H1 (cell line): ENCODE results near the gene ZNF280B. TPM values are rescaled to one million over a fixed set of nuclear protein-coding genes. Genes with fewer than 3 reads are reported as not detected.
"Not testable (repeated sequence)": the region's sequence is repeated elsewhere in the genome, so short reads cannot be mapped to it uniquely, and the experiment has no call there.

Experiments
- CTCF ChIA-PET: fragments of 300-600 bp; sonication (Branson Sonifier 250); formaldehyde crosslinking; loops from one replicate; lab custom pipeline; 2021; ENCODE audit not compliant: partially characterized antibody; lab: Charles Lee
- POLR2A ChIA-PET: fragments of 300-600 bp; sonication (Branson Sonifier 250); formaldehyde crosslinking; loops from one replicate; lab custom pipeline; 2021; ENCODE audit warnings: inconsistent platforms; ENCODE audit not compliant: partially characterized antibody; lab: Charles Lee
- DNase-seq, 2 experiments: peaks; one replicate each; pipeline versions ENCODE4 v3.0.0 to v3.0.0-alpha.2; 2010 to 2022; ENCODE audit warnings: low spot score in 2 of 2, low read depth in 1 of 2, mixed read lengths in 1 of 2
- FAIRE-seq: peaks from 2 replicates; lab custom pipeline; 2011; peaks lifted over from hg19 to GRCh38; lab: Jason Lieb, UNC
- H2AFZ ChIP-seq: 2 replicates; pipeline ENCODE4 v1.8.1; 2012; ENCODE audit warnings: low read length, inconsistent platforms
- H2AK5ac ChIP-seq: 2 replicates; pipeline ENCODE4 v1.6.1; 2013; ENCODE audit warnings: low read depth, low read length
- H2BK120ac ChIP-seq: replicated peaks from 2 replicates; pipeline ENCODE3; 2013; ENCODE audit warnings: low read depth, low read length, inconsistent platforms
- H2BK12ac ChIP-seq: 2 replicates; pipeline ENCODE4 v1.6.1; 2013; ENCODE audit warnings: low read depth, low read length
- H2BK15ac ChIP-seq: 2 replicates; pipeline ENCODE4 v1.6.1; 2013; ENCODE audit warnings: low read length
- H2BK20ac ChIP-seq: 2 replicates; pipeline ENCODE4 v1.6.1; 2013; ENCODE audit warnings: low read length
- H2BK5ac ChIP-seq: 2 replicates; pipeline ENCODE4 v1.6.1; 2013; ENCODE audit warnings: low read depth, low read length
- H3K14ac ChIP-seq: 2 replicates; pipeline ENCODE4 v1.6.1; 2013; ENCODE audit warnings: inconsistent platforms; ENCODE audit not compliant: insufficient read length
- H3K18ac ChIP-seq: 2 replicates; pipeline ENCODE4 v1.6.1; 2013; ENCODE audit warnings: low read length; ENCODE audit errors: extremely low read depth
- H3K23ac ChIP-seq: 2 replicates; pipeline ENCODE4 v1.6.1; 2013; ENCODE audit warnings: inconsistent platforms; ENCODE audit not compliant: insufficient read length
- H3K23me2 ChIP-seq: 2 replicates; pipeline ENCODE4 v1.6.1; 2013; ENCODE audit warnings: low read depth, low read length
- H3K27ac ChIP-seq: 2 replicates; pipeline ENCODE4 v1.6.1; 2011; ENCODE audit warnings: low read depth, low read length, inconsistent platforms
- H3K27me3 ChIP-seq, 4 experiments: replicated peaks in 1 of 4; 1 replicate in 1 of 4; 2 replicates in 3 of 4; pipeline versions ENCODE4 v1.6.1 to v1.8.1; 2011 to 2013; ENCODE audit warnings: low read length in 3 of 4, mild to moderate bottlenecking in 3 of 4, inconsistent platforms in 2 of 4, mixed read lengths in 2 of 4, moderate library complexity in 1 of 4; ENCODE audit not compliant: control insufficient read depth in 3 of 4, insufficient read depth in 3 of 4; ENCODE audit errors: extremely low read depth in 1 of 4
- H3K36me3 ChIP-seq, 4 experiments: 2 replicates each; pipeline versions ENCODE4 v1.6.1 to v1.8.1; 2011 to 2013; ENCODE audit warnings: mild to moderate bottlenecking in 4 of 4, low read length in 3 of 4, moderate library complexity in 2 of 4, control low read depth in 1 of 4, inconsistent platforms in 1 of 4; ENCODE audit not compliant: insufficient read depth in 4 of 4, control insufficient read depth in 2 of 4
- H3K4ac ChIP-seq: replicated peaks from 2 replicates; pipeline ENCODE3; 2013; ENCODE audit warnings: low read length, low read depth, mixed read lengths, inconsistent platforms; ENCODE audit not compliant: insufficient read length
- H3K4me1 ChIP-seq, 4 experiments: replicated peaks in 1 of 4; 1 replicate in 1 of 4; 2 replicates in 3 of 4; pipeline versions ENCODE4 v1.6.1 to v1.8.1; 2011 to 2013; ENCODE audit warnings: low read length in 3 of 4, inconsistent platforms in 2 of 4, mixed read lengths in 1 of 4; ENCODE audit not compliant: insufficient read depth in 4 of 4, control insufficient read depth in 3 of 4
- H3K4me2 ChIP-seq, 2 experiments: 2 replicates each; pipeline versions ENCODE4 v1.6.1 to v1.8.1; 2011 to 2013; ENCODE audit warnings: low read depth in 2 of 2, low read length in 2 of 2, control low read depth in 1 of 2, inconsistent platforms in 1 of 2, mild to moderate bottlenecking in 1 of 2; ENCODE audit not compliant: insufficient read depth in 1 of 2
- H3K4me3 ChIP-seq, 4 experiments: fragments of 200-600, 300-600 bp in 1 of 4; sonication (generic), shearing (Covaris generic), sonication (Bioruptor Twin) in 1 of 4; 2 replicates each; pipeline versions ENCODE4 v1.5.1 to v1.8.1; 2011 to 2016; ENCODE audit warnings: low read length in 4 of 4, low read depth in 3 of 4, control low read depth in 2 of 4, inconsistent platforms in 2 of 4, mild to moderate bottlenecking in 2 of 4, mixed read lengths in 1 of 4, moderate library complexity in 1 of 4; ENCODE audit not compliant: insufficient read depth in 2 of 4; ENCODE audit errors: extremely low read depth in 1 of 4
- H3K56ac ChIP-seq: replicated peaks from 2 replicates; pipeline ENCODE3; 2013; ENCODE audit warnings: low read depth, mild to moderate bottlenecking, mixed read lengths, low read length, inconsistent platforms; ENCODE audit not compliant: insufficient read length
- H3K79me1 ChIP-seq: 2 replicates; pipeline ENCODE4 v1.6.1; 2013; ENCODE audit warnings: low read depth, low read length, control low read depth
- H3K79me2 ChIP-seq, 2 experiments: 2 replicates each; pipeline versions ENCODE4 v1.6.1 to v1.8.1; 2012 to 2013; ENCODE audit warnings: low read length in 2 of 2, mild to moderate bottlenecking in 2 of 2, inconsistent platforms in 1 of 2; ENCODE audit not compliant: insufficient read depth in 2 of 2, control insufficient read depth in 1 of 2
- H3K9ac ChIP-seq, 4 experiments: replicated peaks in 1 of 4; 1 replicate in 1 of 4; 2 replicates in 3 of 4; pipeline versions ENCODE4 v1.6.1 to v1.8.1; 2011 to 2013; ENCODE audit warnings: low read depth in 3 of 4, low read length in 3 of 4, control low read depth in 2 of 4, mild to moderate bottlenecking in 2 of 4, moderate library complexity in 2 of 4, inconsistent platforms in 1 of 4; ENCODE audit errors: extremely low read depth in 1 of 4
- H3K9me3 ChIP-seq, 2 experiments: 2 replicates each; pipeline versions ENCODE4 v1.6.1 to v1.8.1; 2012 to 2013; ENCODE audit warnings: mild to moderate bottlenecking in 2 of 2, moderate library complexity in 2 of 2, control low read depth in 1 of 2, inconsistent platforms in 1 of 2, low read depth in 1 of 2, low read length in 1 of 2, mixed read lengths in 1 of 2; ENCODE audit not compliant: insufficient read depth in 2 of 2
- H4K20me1 ChIP-seq, 2 experiments: replicated peaks in 1 of 2; 2 replicates each; pipeline versions ENCODE3 to v1.8.1; 2011 to 2013; ENCODE audit warnings: inconsistent platforms in 2 of 2, low read length in 2 of 2, mild to moderate bottlenecking in 1 of 2; ENCODE audit not compliant: insufficient read depth in 2 of 2, control insufficient read depth in 1 of 2
- H4K5ac ChIP-seq: 2 replicates; pipeline ENCODE4 v1.6.1; 2013; ENCODE audit warnings: low read length, low read depth, mixed read lengths, inconsistent platforms; ENCODE audit not compliant: insufficient read length
- H4K8ac ChIP-seq: 2 replicates; pipeline ENCODE4 v1.8.0; 2013; ENCODE audit warnings: mild to moderate bottlenecking, moderate library complexity, low read length, inconsistent platforms; ENCODE audit not compliant: insufficient read depth; ENCODE audit errors: extremely low read depth
- H4K91ac ChIP-seq: replicated peaks from 2 replicates; pipeline ENCODE3; 2013; ENCODE audit warnings: low read length, mixed read lengths, inconsistent platforms; ENCODE audit not compliant: insufficient read length
- WGBS, 2 experiments: shearing (Covaris generic) in 1 of 2; methylation state at CpG; one replicate each; pipeline versions ENCODE4 v1.1.6 to v1.1.7; 2013 to 2015; ENCODE audit warnings: low lambda C conversion rate in 2 of 2, mixed read lengths in 2 of 2, inconsistent platforms in 1 of 2, low coverage in 1 of 2, missing lambda C conversion rate in 1 of 2; ENCODE audit not compliant: insufficient replicate concordance in 2 of 2, insufficient coverage in 1 of 2, insufficient read length in 1 of 2; ENCODE audit errors: extremely low coverage in 1 of 2, missing lambda C conversion rate in 1 of 2; 5-methylcytosine and 5-hydroxymethylcytosine counted together
- polyA plus RNA-seq, 7 experiments: library from polyadenylated mRNA; depleted of rRNA in 3 of 7; stranded (reverse) in 5 of 7; unstranded in 2 of 7; fragments of >200 nt in 5 of 7; fragments of 200-250 nt in 2 of 7; gene quantifications; 1 replicate in 5 of 7; 2 replicates in 1 of 7; 4 replicates in 1 of 7; pipeline versions ENCODE4 v1.2.1 to v1.2.3, GENCODE V29; 2011 to 2013; ENCODE audit warnings: missing spikeins in 2 of 7, mixed read lengths in 2 of 7
- total RNA-seq: library from RNA; stranded (reverse); fragmentation: NEBNext Ultra II Directional; extraction: Animal tissue kit (Norgen Biotek cat#: 25700); gene quantifications from 2 replicates; pipeline ENCODE4 v1.2.1, GENCODE V29; 2021

ZNF280B gene
- total and polyA plus RNA-seq, 2 of the 8 experiments (the other 6 are each of a cell fraction or from before 2014, with no cell fraction given) = 4.8 to 11.7 TPM

DNA sequence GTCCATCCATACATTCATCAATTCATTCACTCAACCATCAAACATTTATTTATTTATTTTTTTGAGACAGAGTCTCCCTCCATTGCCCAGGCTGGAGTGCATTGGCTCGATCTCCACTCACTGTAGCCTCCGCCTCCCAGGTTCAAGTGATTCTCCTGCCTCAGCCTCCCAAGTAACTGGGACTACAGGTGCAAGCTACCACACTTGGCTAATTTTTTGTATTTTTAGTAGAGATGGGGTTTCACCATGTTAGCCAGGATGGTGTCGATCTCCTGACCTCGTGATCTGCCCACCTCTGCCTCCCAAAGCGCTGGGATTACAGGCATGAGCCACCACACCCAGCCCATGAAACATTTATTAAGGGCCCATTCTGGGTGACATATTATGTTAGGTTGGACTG is 37.4 kb downstream of the ZNF280B start:
- H4K5ac ChIP-seq, H3K14ac ChIP-seq, H4K20me1 ChIP-seq, H3K4ac ChIP-seq, H3K79me2 ChIP-seq, H3K18ac ChIP-seq, H3K56ac ChIP-seq, H3K9ac ChIP-seq, H2BK15ac ChIP-seq, H4K91ac ChIP-seq, H2BK5ac ChIP-seq, DNase-seq, H2BK20ac ChIP-seq, H2AK5ac ChIP-seq, H3K4me3 ChIP-seq, H3K23me2 ChIP-seq, POLR2A ChIA-PET, H3K27ac ChIP-seq, H3K4me2 ChIP-seq, H3K4me1 ChIP-seq, H2AFZ ChIP-seq, H2BK120ac ChIP-seq, H3K23ac ChIP-seq, H3K79me1 ChIP-seq, H4K8ac ChIP-seq, H2BK12ac ChIP-seq, H3K36me3 ChIP-seq, FAIRE-seq, CTCF ChIA-PET: not testable (repeated sequence)
- Histone ChIP-seq H3K27me3 (peaks cover 1 to 18% (median 4%) of the 10 kb centered on the region in 4 experiments; a peak in 4 of 7 replicates), H3K9me3 (peaks cover 6 to 11% of the 10 kb centered on the region in 2 experiments)
- 74% methylated on average over 5 of the region's 5 CpGs; no CpG with 5 or more reads in 1 of the 2 experiments for WGBS, 2 experiments
